ENCODE data around the gene ADGRG4. TPM values are rescaled to one million over a fixed set of nuclear protein-coding genes. Genes with fewer than 3 reads are reported as not detected.

ADGRG4 gene
- total and polyA plus RNA-seq, 5 donors from 2014 or later: not detected

GRCh38 chrX:136453114-136453513, 152.4 kb downstream of the ADGRG4 start:
- Histone ChIP-seq H3K36me3 (ENCODE audit: control insufficient read depth, insufficient read depth, low read length) (no peaks in the 10 kb centered on the region), H3K27ac (ENCODE audit: insufficient read depth, low read length, poor library complexity, severe bottlenecking) (no peak overlapping the region), H3K9me3 (ENCODE audit: control insufficient read depth in 2 of 2, low read length in 2 of 2) (no peaks in the 10 kb centered on the region), H3K4me3 (ENCODE audit: low read depth, low read length) (no peak overlapping the region), H3K4me1 (ENCODE audit: control insufficient read depth, insufficient read depth, low read length, poor library complexity, severe bottlenecking) (no peaks in the 10 kb centered on the region), H3K27me3 (ENCODE audit: control insufficient read depth, insufficient read depth, low read length) (no peaks in the 10 kb centered on the region)
- H3K27me3 Mint-ChIP-seq: no peaks in the 10 kb centered on the region
- H3K4me1 Mint-ChIP-seq: no peaks in the 10 kb centered on the region
- no peak overlapping the region for H3K27ac Mint-ChIP-seq
- H3K36me3 Mint-ChIP-seq: no peaks in the 10 kb centered on the region
- no peak overlapping the region for H3K4me3 Mint-ChIP-seq
- ATAC-seq (ENCODE audit: low read depth in 2 of 2): no peak
- H3K9me3 Mint-ChIP-seq: no peaks in the 10 kb centered on the region
- no peak for DNase-seq

DNA sequence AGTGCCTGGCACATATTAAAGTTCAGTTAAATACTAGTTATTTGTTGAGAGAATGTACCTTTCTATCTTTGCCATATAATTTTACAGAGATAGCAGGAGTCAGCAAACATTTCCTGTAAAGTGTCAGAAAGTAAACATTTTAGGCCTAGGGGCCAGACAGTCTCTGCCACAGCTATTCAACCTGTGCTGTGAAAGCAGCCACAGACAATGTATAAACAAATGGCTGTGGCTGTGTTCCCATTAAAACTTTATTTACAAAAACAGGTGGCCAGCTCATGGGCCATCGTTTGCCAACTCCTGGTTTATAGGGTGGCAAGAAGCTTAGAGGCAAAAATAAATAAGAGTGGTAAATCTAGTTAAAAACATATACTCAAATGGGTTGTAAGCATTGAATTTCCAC, 153.0 kb downstream of the ADGRG4 start:
- Mint-ChIP-seq H3K9me3 (no peaks in the 10 kb centered on the region), H3K36me3 (no peaks in the 10 kb centered on the region), H3K27me3 (no peaks in the 10 kb centered on the region), H3K4me3 (no peak overlapping the region), H3K4me1 (no peaks in the 10 kb centered on the region), H3K27ac (no peak overlapping the region)
- Histone ChIP-seq H3K27ac (ENCODE audit: insufficient read depth, low read length, poor library complexity, severe bottlenecking) (no peak overlapping the region), H3K27me3 (ENCODE audit: control insufficient read depth, insufficient read depth, low read length) (no peaks in the 10 kb centered on the region), H3K9me3 (ENCODE audit: control insufficient read depth in 2 of 2, low read length in 2 of 2) (no peaks in the 10 kb centered on the region), H3K4me1 (ENCODE audit: control insufficient read depth, insufficient read depth, low read length, poor library complexity, severe bottlenecking) (no peaks in the 10 kb centered on the region), H3K4me3 (ENCODE audit: low read depth, low read length) (no peak overlapping the region), H3K36me3 (ENCODE audit: control insufficient read depth, insufficient read depth, low read length) (no peaks in the 10 kb centered on the region)
- DNase-seq: no peak
- no peak for ATAC-seq (ENCODE audit: low read depth in 2 of 2)

- Histone ChIP-seq H3K4me1 (ENCODE audit: control insufficient read depth, insufficient read depth, low read length, poor library complexity, severe bottlenecking) (no peaks in the 10 kb centered on the region), H3K36me3 (ENCODE audit: control insufficient read depth, insufficient read depth, low read length) (no peaks in the 10 kb centered on the region), H3K27ac (ENCODE audit: insufficient read depth, low read length, poor library complexity, severe bottlenecking) (no peak overlapping the region), H3K4me3 (ENCODE audit: low read depth, low read length) (no peak overlapping the region), H3K9me3 (ENCODE audit: control insufficient read depth in 2 of 2, low read length in 2 of 2) (no peaks in the 10 kb centered on the region), H3K27me3 (ENCODE audit: control insufficient read depth, insufficient read depth, low read length) (no peaks in the 10 kb centered on the region)
- Mint-ChIP-seq H3K27ac (no peak overlapping the region), H3K4me1 (no peaks in the 10 kb centered on the region), H3K4me3 (no peak overlapping the region), H3K36me3 (no peaks in the 10 kb centered on the region), H3K27me3 (no peaks in the 10 kb centered on the region), H3K9me3 (no peaks in the 10 kb centered on the region)
- DNase-seq: no peak
- ATAC-seq (ENCODE audit: low read depth in 2 of 2): no peak
Measured at GRCh38 chrX:136456133-136456532, 155.4 kb downstream of the ADGRG4 start.

DNA sequence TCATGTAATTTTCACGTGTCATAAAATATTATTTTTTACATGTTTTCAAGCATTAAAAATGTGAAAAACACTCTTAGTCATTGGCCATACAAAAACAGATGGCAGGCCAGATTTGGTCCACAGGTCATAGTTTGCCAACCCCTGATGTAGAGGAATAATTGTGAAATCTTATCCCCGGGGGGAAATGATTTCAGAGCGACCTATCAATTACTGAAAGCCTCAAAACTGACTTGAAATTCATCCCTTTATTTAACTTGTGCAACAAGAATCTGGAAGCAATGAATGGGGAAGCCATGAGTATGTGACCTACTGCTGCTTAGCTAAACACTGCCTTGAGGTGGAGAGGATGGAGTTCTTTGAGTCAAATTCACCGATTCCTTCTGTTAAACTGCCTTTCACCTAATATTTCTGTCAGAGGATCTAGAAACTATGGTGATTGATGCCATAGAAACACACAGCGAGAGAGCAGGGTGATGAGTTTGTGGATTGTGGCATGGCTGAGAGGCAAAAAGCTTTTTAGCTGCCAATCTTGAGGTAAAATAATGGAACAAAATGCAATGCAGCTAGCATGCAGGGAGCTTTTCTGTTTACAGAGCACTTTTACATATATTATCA, 156.6 kb downstream of the ADGRG4 start:
- H3K4me1 ChIP-seq (ENCODE audit: control insufficient read depth, insufficient read depth, low read length, poor library complexity, severe bottlenecking): no peaks in the 10 kb centered on the region
- H3K9me3 ChIP-seq (ENCODE audit: control insufficient read depth in 2 of 2, low read length in 2 of 2): no peaks in the 10 kb centered on the region
- no peak overlapping the region for H3K27ac ChIP-seq (ENCODE audit: insufficient read depth, low read length, poor library complexity, severe bottlenecking)
- no peaks in the 10 kb centered on the region for H3K27me3 ChIP-seq (ENCODE audit: control insufficient read depth, insufficient read depth, low read length)
- ATAC-seq (ENCODE audit: low read depth in 2 of 2) (no peak), DNase-seq (no peak)
- Mint-ChIP-seq H3K4me1 (no peaks in the 10 kb centered on the region), H3K27ac (no peak overlapping the region), H3K36me3 (no peaks in the 10 kb centered on the region), H3K9me3 (no peaks in the 10 kb centered on the region), H3K4me3 (no peak overlapping the region), H3K27me3 (no peaks in the 10 kb centered on the region)
- H3K36me3 ChIP-seq (ENCODE audit: control insufficient read depth, insufficient read depth, low read length): no peaks in the 10 kb centered on the region
- no peak overlapping the region for H3K4me3 ChIP-seq (ENCODE audit: low read depth, low read length)

DNA sequence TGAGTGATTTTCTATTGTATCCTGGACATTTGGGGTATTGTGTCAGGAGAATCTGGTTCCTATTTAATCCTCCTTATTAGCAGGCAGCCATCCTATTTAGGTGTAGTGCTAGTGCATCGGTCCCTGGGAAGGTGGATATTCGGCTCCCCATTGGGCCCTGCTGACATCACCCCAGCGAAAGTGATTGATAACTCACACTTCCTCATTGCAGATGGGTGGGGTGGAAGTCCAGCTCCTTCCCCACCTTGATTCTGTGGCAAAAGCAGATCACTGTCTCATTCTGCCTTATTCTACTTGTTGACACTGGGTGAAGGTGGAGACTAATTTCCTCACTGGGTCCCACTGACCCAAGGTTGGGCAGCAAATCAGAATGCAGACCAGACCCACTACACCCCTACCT, 163.8 kb downstream of the ADGRG4 start:
- H3K27me3 Mint-ChIP-seq: peaks cover 11% of the 10 kb centered on the region
- no peak for ATAC-seq (ENCODE audit: low read depth in 2 of 2)

More for the DNA sequence above, 163.8 kb downstream of the ADGRG4 start:
- H3K4me1 ChIP-seq (ENCODE audit: control insufficient read depth, insufficient read depth, low read length, poor library complexity, severe bottlenecking): no peaks in the 10 kb centered on the region
- H3K4me3 Mint-ChIP-seq: no peak overlapping the region
- H3K36me3 Mint-ChIP-seq: no peaks in the 10 kb centered on the region
- no peak overlapping the region for H3K4me3 ChIP-seq (ENCODE audit: low read depth, low read length)
- H3K27ac Mint-ChIP-seq: no peak overlapping the region
- no peaks in the 10 kb centered on the region for H3K36me3 ChIP-seq (ENCODE audit: control insufficient read depth, insufficient read depth, low read length)
- no peaks in the 10 kb centered on the region for H3K27me3 ChIP-seq (ENCODE audit: control insufficient read depth, insufficient read depth, low read length)
- peaks cover 0 to 2% (median 0%) of the 10 kb centered on the region in 7 donors for H3K9me3 Mint-ChIP-seq
- DNase-seq: no peak
- no peaks in the 10 kb centered on the region for H3K9me3 ChIP-seq (ENCODE audit: control insufficient read depth in 2 of 2, low read length in 2 of 2)
- no peaks in the 10 kb centered on the region for H3K4me1 Mint-ChIP-seq
- H3K27ac ChIP-seq (ENCODE audit: insufficient read depth, low read length, poor library complexity, severe bottlenecking): no peak overlapping the region

Other genes starting within 250 kb of the ADGRG4 start
- gene FHL1, start 153.4 kb upstream of the ADGRG4 start, total RNA-seq: 15.7 TPM
- 10 to 100 TPM in 3 of 4 donors, 1 to 10 TPM in 1; 3.8 to 24.5 (median 17.3) TPM for gene FHL1, start 153.4 kb upstream of the ADGRG4 start, polyA plus RNA-seq
- gene MAP7D3, start 49.6 kb upstream of the ADGRG4 start, total RNA-seq: 4.7 TPM
- gene MAP7D3, start 49.6 kb upstream of the ADGRG4 start, polyA plus RNA-seq: 1 to 10 TPM; 2.5 to 4.7 (median 3.0) TPM
- gene BRS3, start 187.0 kb downstream of the ADGRG4 start, total RNA-seq: not detected
- not detected for gene BRS3, start 187.0 kb downstream of the ADGRG4 start, polyA plus RNA-seq
- gene HTATSF1, start 196.6 kb downstream of the ADGRG4 start, total RNA-seq: 32.9 TPM
- gene HTATSF1, start 196.6 kb downstream of the ADGRG4 start, polyA plus RNA-seq: 10 to 100 TPM; 42.6 to 50.6 (median 47.1) TPM
- not detected for gene VGLL1, start 231.3 kb downstream of the ADGRG4 start, total RNA-seq
- not detected for gene VGLL1, start 231.3 kb downstream of the ADGRG4 start, polyA plus RNA-seq